Activated CD8-positive, alpha-beta T cell treated with anti-CD3 and anti-CD28 coated beads, Interleukin-2, amount 10 ng/mL, durations not matched to agents 7 days and 5 days (primary cell): ENCODE measurements around the gene FAM117B. TPM values are rescaled to one million over a fixed set of nuclear protein-coding genes. Genes with fewer than 3 reads are reported as not detected.
A peak's percentile ranks its signal among the peaks of the same experiment; 100 is the strongest.
"Not testable (repeated sequence)": the region's sequence is repeated elsewhere in the genome, so short reads cannot be mapped to it uniquely, and the experiment has no call there.

Experiments
- ATAC-seq: fragments of 150-1000 bp; cut with Tn5 transposase; one replicate; pipeline ENCODE4 v1.10.0; 2021; ENCODE audit warnings: moderate library complexity
- CTCF ChIA-PET: fragments of 350-600 bp; sonication (Branson Sonifier 250); formaldehyde crosslinking; loops from one replicate; lab custom pipeline; 2021; ENCODE audit warnings: antibody characterized with exemption; lab: Charles Lee
- POLR2A ChIA-PET: fragments of 350-600 bp; sonication (Branson Sonifier 250); formaldehyde crosslinking; loops from one replicate; lab custom pipeline; 2021; ENCODE audit warnings: antibody characterized with exemption; lab: Charles Lee
- DNase-seq: peaks from one replicate; pipeline ENCODE4 v3.0.0-alpha.2; 2020
- H3K27ac Mint-ChIP-seq: one replicate; pipeline ENCODE4 v1.8.0; 2021; ENCODE audit warnings: mild to moderate bottlenecking, mixed read lengths
- H3K27me3 Mint-ChIP-seq: one replicate; pipeline ENCODE4 v1.8.0; 2021; ENCODE audit warnings: low read depth, mixed read lengths
- H3K36me3 Mint-ChIP-seq: one replicate; pipeline ENCODE4 v1.8.0; 2021; ENCODE audit warnings: low read depth, mixed read lengths
- H3K4me1 Mint-ChIP-seq: one replicate; pipeline ENCODE4 v1.8.0; 2021; ENCODE audit warnings: low read depth, mixed read lengths
- H3K4me3 Mint-ChIP-seq: one replicate; pipeline ENCODE4 v1.8.0; 2021; ENCODE audit warnings: mild to moderate bottlenecking, mixed read lengths
- H3K9me3 Mint-ChIP-seq: one replicate; pipeline ENCODE4 v1.8.0; 2022; ENCODE audit warnings: mixed read lengths; ENCODE audit not compliant: insufficient read depth
- total RNA-seq, 2 experiments: library from RNA; stranded (reverse); gene quantifications; one replicate each; pipeline ENCODE4 v1.2.3, GENCODE V29; 2021

FAM117B gene
- total RNA-seq, 2 experiments from 2014 or later, result 17.1 to 18.8 TPM

DNA sequence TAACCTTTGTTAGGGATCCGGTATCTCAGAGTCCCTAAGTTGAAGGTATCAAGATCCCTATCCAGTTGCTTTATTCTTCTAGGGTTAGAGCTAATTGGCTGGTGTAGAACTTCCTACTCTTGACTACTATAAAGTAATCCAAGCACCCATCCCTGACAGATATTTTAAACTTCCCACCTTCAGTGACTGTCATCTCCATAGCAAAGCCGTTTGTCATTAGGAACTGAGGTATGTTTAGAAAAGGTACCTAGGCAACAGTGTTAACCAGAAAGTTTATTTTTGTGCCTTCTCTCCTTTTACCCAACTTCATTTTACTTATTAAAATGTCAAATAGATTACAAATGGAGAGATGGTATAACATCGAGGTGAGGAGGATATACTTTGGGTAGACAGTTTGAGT lies 4.5 kb downstream of the FAM117B start:
- Mint-ChIP-seq H3K27me3 (no peaks in the 10 kb centered on the region), H3K4me3 (peak overlapping the region; percentile 59), H3K36me3 (peaks cover 15% of the 10 kb centered on the region), H3K4me1 (peaks cover 50% of the 10 kb centered on the region), H3K9me3 (no peaks in the 10 kb centered on the region), H3K27ac (peak overlapping the region; percentile 77)
- ChIA-PET POLR2A (interaction anchor here (1.3 kb wide), 1 partner anchor 11 kb away, joined by 3 read pairs; no protein-coding TSS in a partner anchor), CTCF (interaction anchor here (1.7 kb wide), 1 partner anchor 9 kb away, joined by 5 read pairs; no protein-coding TSS in a partner anchor)
- DNase-seq, result no peak
- no peak for ATAC-seq

- Mint-ChIP-seq H3K36me3 (peaks cover 9% of the 10 kb centered on the region), H3K4me3 (no peak overlapping the region), H3K27ac (no peak overlapping the region), H3K9me3 (no peaks in the 10 kb centered on the region), H3K4me1 (peaks cover 58% of the 10 kb centered on the region), H3K27me3 (no peaks in the 10 kb centered on the region)
- POLR2A ChIA-PET, result interaction anchor here (1.8 kb wide), 1 partner anchor 27 kb away, joined by 7 read pairs; no protein-coding TSS in a partner anchor
- peak; percentile 8 for ATAC-seq
- CTCF ChIA-PET, result interaction anchor here (1.1 to 1.3 kb wide), 3 partner anchors 19 to 228 kb away, joined by 4 read pairs; no protein-coding TSS in a partner anchor
- no peak for DNase-seq
These were observed 7.8 kb downstream of the FAM117B start for GRCh38 chr2:202642567-202642966.

DNA sequence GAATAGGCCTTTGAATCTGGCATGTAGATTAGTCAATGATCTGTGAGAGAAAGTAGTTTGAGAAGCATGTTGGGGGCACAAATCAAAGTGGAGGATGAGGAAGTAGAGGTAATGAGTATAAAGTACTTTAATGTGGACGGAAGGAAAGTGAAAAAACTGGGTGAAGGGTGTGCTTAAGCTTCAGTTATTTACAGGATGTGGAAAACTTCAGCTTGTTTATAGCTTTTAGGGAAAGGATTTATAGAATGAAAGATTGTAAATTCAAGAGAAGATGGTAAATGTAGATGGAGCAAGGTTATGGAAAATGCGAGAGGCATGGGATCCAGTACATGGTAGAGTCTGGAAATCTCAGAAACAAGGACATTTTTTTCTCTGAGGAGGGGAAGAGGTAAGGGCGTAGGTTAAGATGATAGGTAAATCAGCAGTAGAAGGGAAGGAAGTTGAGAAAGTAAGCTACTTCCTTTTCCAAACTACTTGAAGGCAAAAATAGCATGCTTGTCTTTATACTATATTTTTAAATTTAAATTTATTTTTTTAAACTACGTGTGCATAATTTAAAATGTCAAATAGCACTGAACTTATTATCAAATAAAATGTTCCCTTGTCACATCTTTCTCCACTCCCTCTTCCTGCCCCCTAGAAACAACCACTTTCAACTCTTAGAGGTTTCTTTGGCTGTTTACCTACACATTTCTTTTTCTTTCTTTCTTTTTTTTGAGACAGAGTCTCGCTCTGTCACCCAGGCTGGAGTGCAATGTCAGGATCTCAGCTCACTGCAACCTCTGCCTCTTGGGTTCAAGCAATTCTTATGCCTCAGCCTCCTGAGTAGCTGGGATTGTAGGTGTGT lies 8.5 kb downstream of the FAM117B start:
- peak; percentile 56 for ATAC-seq
- Mint-ChIP-seq H3K27me3 (no peaks in the 10 kb centered on the region), H3K4me1 (peaks cover 58% of the 10 kb centered on the region)

DNA sequence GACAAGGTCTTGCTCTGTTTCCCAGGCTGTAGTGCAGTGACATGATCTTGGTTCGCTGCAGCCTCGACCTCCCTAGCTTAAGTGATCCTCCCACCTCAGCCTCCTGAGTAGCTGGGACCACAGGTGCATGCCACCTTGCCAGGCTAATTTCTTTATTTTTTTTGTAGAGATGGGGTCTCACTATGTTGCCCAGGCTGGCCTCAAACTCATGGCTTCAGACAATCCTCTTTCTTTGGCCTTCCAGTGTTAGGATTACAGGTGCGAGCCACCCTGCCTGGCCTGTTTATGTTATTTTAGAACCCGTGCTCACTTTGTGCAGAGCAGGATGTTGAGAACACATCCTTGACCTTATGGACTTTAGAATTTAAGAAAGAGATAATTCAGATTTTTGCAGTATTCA lies 17.4 kb downstream of the FAM117B start:
- ATAC-seq, result no peak
- H3K4me1 Mint-ChIP-seq, result peaks cover 54% of the 10 kb centered on the region
- no peaks in the 10 kb centered on the region for H3K9me3 Mint-ChIP-seq
- peaks cover 3% of the 10 kb centered on the region for H3K36me3 Mint-ChIP-seq
- H3K4me3 Mint-ChIP-seq, result no peak overlapping the region
- no peak for DNase-seq
- ChIA-PET POLR2A (interaction anchor here (0.7 kb wide), 1 partner anchor 64 kb away, joined by 3 read pairs; no protein-coding TSS in a partner anchor), CTCF (no interaction called here)
- no peak overlapping the region for H3K27ac Mint-ChIP-seq
- no peaks in the 10 kb centered on the region for H3K27me3 Mint-ChIP-seq

More for the DNA sequence above, 8.5 kb downstream of the FAM117B start:
- peak; percentile 51 for DNase-seq
- ChIA-PET CTCF (interaction anchor here (0.9 to 1.3 kb wide), 4 partner anchors 13 to 227 kb away, joined by 3 to 4 read pairs (median 4); no protein-coding TSS in a partner anchor), POLR2A (interaction anchor here (1.2 to 1.8 kb wide), 3 partner anchors 7 to 27 kb away, joined by 5 to 9 read pairs (median 7); partner anchors contain the start of gene FAM117B)
- Mint-ChIP-seq H3K36me3 (peaks cover 7% of the 10 kb centered on the region), H3K4me3 (peak overlapping the region; percentile 73), H3K9me3 (no peaks in the 10 kb centered on the region), H3K27ac (peak overlapping the region; percentile 95)

DNA sequence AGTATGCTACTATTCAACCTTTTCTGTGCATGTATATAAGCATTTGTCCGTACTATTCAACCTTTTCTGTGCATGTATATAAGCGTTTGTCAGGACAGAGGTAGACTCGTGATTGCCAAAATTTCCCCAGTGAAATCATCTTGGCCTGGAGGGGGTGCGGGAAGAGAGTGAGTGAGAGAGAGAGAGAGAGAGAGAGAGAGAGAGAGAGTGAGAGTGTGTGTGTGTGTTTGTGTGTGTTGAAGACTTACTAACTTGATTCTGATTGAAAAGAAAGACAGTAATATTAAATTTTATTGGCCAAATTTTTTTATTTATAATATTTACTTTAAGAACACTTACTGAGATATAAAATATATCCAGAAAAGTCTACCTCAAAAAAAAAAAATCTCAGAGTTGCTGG lies 19.1 kb downstream of the FAM117B start:
- H3K4me3 Mint-ChIP-seq, result no peak overlapping the region
- no peak overlapping the region for H3K27ac Mint-ChIP-seq

DNA sequence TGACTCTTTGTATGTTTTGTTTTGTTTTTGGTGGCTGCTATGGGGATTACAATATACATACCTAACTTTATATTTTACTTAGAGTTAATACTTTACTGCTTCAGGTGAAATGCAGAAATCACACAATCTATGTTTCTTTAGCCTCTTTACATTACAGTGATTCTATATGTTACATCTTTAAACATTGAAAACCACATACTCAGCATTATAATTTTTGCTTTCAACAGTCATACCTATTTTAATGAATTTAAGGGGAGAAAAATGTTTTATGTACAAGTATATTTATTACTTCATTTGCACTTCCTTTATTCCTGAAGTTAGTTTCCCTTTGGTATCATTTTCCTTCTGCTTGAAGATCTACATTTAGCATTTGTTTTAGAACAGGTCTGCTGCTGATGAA lies 23.1 kb downstream of the FAM117B start:
- Mint-ChIP-seq H3K27me3 (no peaks in the 10 kb centered on the region), H3K27ac (no peak overlapping the region), H3K4me1 (peaks cover 56% of the 10 kb centered on the region), H3K4me3 (no peak overlapping the region), H3K36me3 (peaks cover 11% of the 10 kb centered on the region), H3K9me3 (no peaks in the 10 kb centered on the region)
- ChIA-PET CTCF (interaction anchor here (0.9 kb wide), 1 partner anchor 8 kb away, joined by 3 read pairs; no protein-coding TSS in a partner anchor), POLR2A (no interaction called here)
- DNase-seq (no peak), ATAC-seq (no peak)

More for the DNA sequence above, 19.1 kb downstream of the FAM117B start:
- ChIA-PET CTCF (no interaction called here), POLR2A (no interaction called here)
- Mint-ChIP-seq H3K4me1 (peaks cover 60% of the 10 kb centered on the region), H3K36me3 (peaks cover 5% of the 10 kb centered on the region), H3K9me3 (no peaks in the 10 kb centered on the region), H3K27me3 (no peaks in the 10 kb centered on the region)
- DNase-seq, result no peak
- ATAC-seq, result no peak

DNA sequence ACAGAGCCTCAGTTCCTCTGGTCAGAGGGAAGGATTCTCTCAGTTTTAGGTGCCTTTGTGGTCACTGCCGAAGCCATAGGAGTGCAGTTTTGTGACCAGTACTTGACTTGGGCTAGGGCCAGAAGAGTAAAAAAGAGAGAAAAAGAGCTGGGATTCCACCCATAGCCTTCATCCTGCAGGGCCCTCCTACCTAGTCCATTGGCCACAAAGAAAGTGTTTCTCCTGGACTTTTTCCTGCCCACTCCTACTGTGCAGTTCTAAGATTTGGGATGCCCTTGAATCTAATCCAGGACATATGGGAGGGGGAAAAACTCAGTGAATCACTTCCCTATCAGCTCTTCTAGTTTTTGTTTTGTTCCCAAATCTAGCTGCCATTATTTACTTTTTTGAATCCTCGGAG lies 26.0 kb downstream of the FAM117B start:
- Mint-ChIP-seq H3K36me3 (peaks cover 11% of the 10 kb centered on the region), H3K4me1 (peaks cover 46% of the 10 kb centered on the region), H3K4me3 (no peak overlapping the region), H3K27ac (no peak overlapping the region), H3K27me3 (no peaks in the 10 kb centered on the region), H3K9me3 (no peaks in the 10 kb centered on the region)
- CTCF ChIA-PET, result interaction anchor here (0.9 to 1.2 kb wide), 3 partner anchors 10 to 210 kb away, joined by 4 to 6 read pairs (median 4); partner anchors contain the start of gene ICA1L
- ATAC-seq (no peak), DNase-seq (no peak)
- POLR2A ChIA-PET, result interaction anchor here (1.3 kb wide), 1 partner anchor 25 kb away, joined by 3 read pairs; no protein-coding TSS in a partner anchor

DNA sequence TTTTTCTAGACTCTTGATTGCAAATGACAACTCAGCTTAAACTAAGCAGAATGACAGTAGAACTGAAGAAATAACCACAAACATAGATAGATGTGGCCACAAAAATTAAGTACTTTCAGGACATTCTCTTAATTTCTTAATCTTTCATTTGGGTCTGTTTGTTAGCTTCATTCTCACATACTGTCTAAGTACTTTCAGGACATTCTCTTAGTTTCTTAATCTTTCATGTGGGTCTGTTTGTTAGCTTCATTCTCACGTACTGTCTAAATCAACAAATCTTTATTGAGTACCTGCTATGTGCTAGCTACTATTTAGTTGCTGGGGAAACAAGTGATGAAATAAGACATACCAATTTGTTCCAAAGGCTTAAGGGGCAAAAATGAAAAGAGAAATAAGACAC lies 35.1 kb downstream of the FAM117B start:
- H3K27me3 Mint-ChIP-seq, result no peaks in the 10 kb centered on the region
- DNase-seq, result no peak
- H3K4me1 Mint-ChIP-seq, result peaks cover 78% of the 10 kb centered on the region
- peaks cover 12% of the 10 kb centered on the region for H3K36me3 Mint-ChIP-seq
- peak overlapping the region; percentile 51 for H3K4me3 Mint-ChIP-seq
- peak overlapping the region; percentile 58 for H3K27ac Mint-ChIP-seq
- H3K9me3 Mint-ChIP-seq, result no peaks in the 10 kb centered on the region
- ChIA-PET POLR2A (interaction anchor here (1.0 to 2.2 kb wide), 3 partner anchors 26 to 35 kb away, joined by 3 to 14 read pairs (median 7); partner anchors contain the start of gene FAM117B), CTCF (interaction anchor here (0.9 to 1.7 kb wide), 7 partner anchors 9 to 81 kb away, joined by 3 to 6 read pairs (median 3); no protein-coding TSS in a partner anchor)
- ATAC-seq, result peak; percentile 78

- Mint-ChIP-seq H3K9me3 (no peaks in the 10 kb centered on the region), H3K4me1 (peaks cover 67% of the 10 kb centered on the region), H3K27ac (no peak overlapping the region), H3K27me3 (no peaks in the 10 kb centered on the region), H3K4me3 (no peak overlapping the region), H3K36me3 (peaks cover 18% of the 10 kb centered on the region)
- ATAC-seq (no peak), DNase-seq (no peak)
- POLR2A ChIA-PET, result interaction anchor here (2.2 kb wide), 1 partner anchor 36 kb away, joined by 14 read pairs; the partner anchor contains the start of gene FAM117B
- CTCF ChIA-PET, result interaction anchor here (1.5 to 1.7 kb wide), 2 partner anchors 10 to 83 kb away, joined by 4 to 6 read pairs; no protein-coding TSS in a partner anchor
These were observed 36.7 kb downstream of the FAM117B start for GRCh38 chr2:202671317-202672035.

GRCh38 chr2:202675097-202675496 lies 40.3 kb downstream of the FAM117B start:
- POLR2A ChIA-PET, ATAC-seq, H3K27me3 Mint-ChIP-seq, CTCF ChIA-PET, H3K4me3 Mint-ChIP-seq, DNase-seq, H3K27ac Mint-ChIP-seq: not testable (repeated sequence)
- peaks cover 11% of the 10 kb centered on the region for H3K9me3 Mint-ChIP-seq
- peaks cover 46% of the 10 kb centered on the region for H3K4me1 Mint-ChIP-seq
- H3K36me3 Mint-ChIP-seq, result peaks cover 30% of the 10 kb centered on the region

GRCh38 chr2:202679980-202680379 lies 45.2 kb downstream of the FAM117B start:
- Mint-ChIP-seq H3K4me3 (no peak overlapping the region), H3K36me3 (peaks cover 42% of the 10 kb centered on the region), H3K4me1 (peaks cover 18% of the 10 kb centered on the region), H3K9me3 (peaks cover 26% of the 10 kb centered on the region), H3K27me3 (no peaks in the 10 kb centered on the region), H3K27ac (no peak overlapping the region)
- ATAC-seq (no peak), DNase-seq (no peak)
- ChIA-PET CTCF (no interaction called here), POLR2A (no interaction called here)
